Esophagus (tissue), 2 donors: ENCODE results near the gene MAP4K2. TPM values are rescaled to one million over a fixed set of nuclear protein-coding genes. Genes with fewer than 3 reads are reported as not detected.
A peak's percentile ranks its signal among the peaks of the same experiment; 100 is the strongest.

ENCODE experiments used
- H3K27ac ChIP-seq, 2 donors: one replicate each; pipeline ENCODE4 v1.5.1; 2013; ENCODE audit warnings: low read depth in 2 of 2, mild to moderate bottlenecking in 2 of 2, inconsistent platforms in 1 of 2, low read length in 1 of 2, moderate library complexity in 1 of 2
- H3K27me3 ChIP-seq, 2 donors: one replicate each; pipeline ENCODE4 v1.6.1; 2013; ENCODE audit warnings: low read length in 2 of 2, control low read depth in 1 of 2, mild to moderate bottlenecking in 1 of 2; ENCODE audit not compliant: insufficient read depth in 2 of 2, control insufficient read depth in 1 of 2
- H3K36me3 ChIP-seq, 2 donors: one replicate each; pipeline ENCODE4 v1.6.1; 2013; ENCODE audit warnings: low read length in 1 of 2; ENCODE audit not compliant: control insufficient read depth in 2 of 2, insufficient read depth in 2 of 2
- H3K4me1 ChIP-seq, 2 donors: one replicate each; pipeline ENCODE4 v1.6.1; 2013; ENCODE audit warnings: low read length in 1 of 2; ENCODE audit not compliant: control insufficient read depth in 2 of 2, insufficient read depth in 2 of 2
- H3K4me3 ChIP-seq, 2 donors: one replicate each; pipeline ENCODE4 v1.5.1; 2013; ENCODE audit warnings: low read length in 2 of 2, mild to moderate bottlenecking in 2 of 2, low read depth in 1 of 2, moderate library complexity in 1 of 2
- H3K9me3 ChIP-seq, 2 donors: one replicate each; pipeline ENCODE4 v1.6.1; 2013; ENCODE audit warnings: mild to moderate bottlenecking in 2 of 2, low read depth in 1 of 2, low read length in 1 of 2, moderate library complexity in 1 of 2; ENCODE audit not compliant: control insufficient read depth in 2 of 2, insufficient read depth in 1 of 2
- WGBS, 2 donors: extraction: QIAGEN DNeasy Blood & Tissue Kit; methylation state at CpG; one replicate each; pipeline ENCODE4 v1.1.7; 2013; 5-methylcytosine and 5-hydroxymethylcytosine counted together
- polyA plus RNA-seq, 2 donors: library from polyadenylated mRNA; stranded (reverse); fragments of 200-250 nt; gene quantifications; one replicate each; pipeline ENCODE4 v1.2.3, GENCODE V29; 2013
- donor health status: healthy with polysubstance abuse.
- donor health status: Bipolar disorder and iron deficiency.

MAP4K2 gene
- polyA plus RNA-seq, 2 donors: 4.7 to 7.5 TPM

GRCh38 chr11:64784813-64785581 lies 18.0 kb downstream of the MAP4K2 start:
- Histone ChIP-seq H3K27ac (no peak overlapping the region), H3K9me3 (no peaks in the 10 kb centered on the region), H3K4me1 (no peaks in the 10 kb centered on the region), H3K36me3 (peaks cover 0 to 4% of the 10 kb centered on the region in 2 donors), H3K4me3 (no peak overlapping the region), H3K27me3 (no peaks in the 10 kb centered on the region)
- WGBS, 2 donors: 85% methylated on average over 12 of the region's 12 CpGs

DNA sequence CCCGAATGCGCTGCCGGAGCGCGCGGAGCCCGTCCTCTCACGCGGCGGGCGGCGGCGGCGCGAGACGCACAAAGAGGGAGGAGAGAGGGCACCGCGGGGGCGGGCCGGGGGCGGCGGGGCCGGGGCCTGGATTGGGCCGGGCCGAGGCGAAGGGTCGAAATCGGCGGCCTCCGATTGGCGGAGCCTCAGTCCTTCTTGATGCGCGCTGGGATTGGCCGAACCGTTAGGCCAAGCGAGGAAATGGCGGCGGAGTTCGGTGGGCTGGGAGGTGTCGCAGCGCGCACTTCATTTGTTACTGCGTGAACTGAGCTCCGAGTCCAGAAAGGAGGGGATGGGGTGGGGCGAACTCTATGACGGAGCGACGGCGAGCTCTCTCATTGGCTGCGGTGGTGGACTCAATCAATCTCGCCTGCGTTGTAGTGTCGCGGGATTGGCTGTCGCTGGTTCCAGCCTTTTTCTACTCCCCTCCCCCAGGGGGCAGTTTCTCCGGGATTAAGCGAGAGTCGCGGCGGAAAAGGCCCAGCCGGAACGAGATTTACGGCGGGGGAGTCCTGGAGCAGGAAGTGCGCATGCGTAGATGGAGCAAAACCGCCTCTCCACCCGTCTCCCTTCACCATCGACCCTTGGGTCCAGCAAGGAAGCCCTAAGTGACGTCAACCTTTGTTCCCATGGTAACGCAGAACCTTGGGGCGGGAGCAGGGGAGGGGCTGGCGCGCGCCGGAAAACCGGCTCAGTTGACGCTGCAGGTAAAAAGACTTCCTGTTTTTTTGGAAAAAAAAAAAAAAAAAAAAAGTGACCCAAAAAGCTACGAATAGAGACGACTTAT lies 24.3 kb downstream of the MAP4K2 start, which contains the start of gene SF1:
Gene SF1, minus strand, starts transcription at position 70 of the 826 bp plus-strand sequence. CDS start 150 bp downstream, outside the sequence.
- Histone ChIP-seq H3K9me3 (no peaks in the 10 kb centered on the region), H3K36me3 (peaks cover 2 to 13% of the 10 kb centered on the region in 2 donors), H3K4me1 (no peaks in the 10 kb centered on the region), H3K4me3 (peak within 1 kb of the TSS; percentile 87 to 94), H3K27ac (peak within 1 kb of the TSS; percentile 97 to 100), H3K27me3 (no peaks in the 10 kb centered on the region)
- WGBS, 2 donors: 0 to 1% methylated on average over 77 to 80 of the region's 80 CpGs

- 0 to 1% methylated on average over 12 to 28 of the region's 28 CpGs for WGBS, 2 donors
- Histone ChIP-seq H3K27ac (peak overlapping the region; percentile 97 to 100), H3K9me3 (no peaks in the 10 kb centered on the region), H3K4me3 (peak overlapping the region; percentile 87 to 94), H3K27me3 (no peaks in the 10 kb centered on the region), H3K4me1 (no peaks in the 10 kb centered on the region), H3K36me3 (peaks cover 2 to 15% of the 10 kb centered on the region in 2 donors)
Observed at GRCh38 chr11:64778223-64778472, 24.9 kb downstream of the MAP4K2 start.

GRCh38 chr11:64777449-64778222 lies 25.4 kb downstream of the MAP4K2 start:
- H3K36me3 ChIP-seq: peaks cover 6 to 17% of the 10 kb centered on the region in 2 donors
- WGBS, 2 donors: 0% methylated on average over 51 to 98 of the region's 98 CpGs
- H3K4me3 ChIP-seq: peak overlapping the region; percentile 87 to 94
- H3K27ac ChIP-seq: peak overlapping the region; percentile 97 to 100
- H3K9me3 ChIP-seq: no peaks in the 10 kb centered on the region
- no peaks in the 10 kb centered on the region for H3K4me1 ChIP-seq
- no peaks in the 10 kb centered on the region for H3K27me3 ChIP-seq

- no peaks in the 10 kb centered on the region for H3K27me3 ChIP-seq
- no peaks in the 10 kb centered on the region for H3K9me3 ChIP-seq
- H3K4me1 ChIP-seq: no peaks in the 10 kb centered on the region
- H3K36me3 ChIP-seq: peaks cover 6 to 17% of the 10 kb centered on the region in 2 donors
- WGBS, 2 donors: 7 to 8% methylated on average over 3 of the region's 3 CpGs
- H3K4me3 ChIP-seq: peak overlapping the region; percentile 63 to 87
- H3K27ac ChIP-seq: no peak overlapping the region
Observed at GRCh38 chr11:64776875-64777274, 26.1 kb downstream of the MAP4K2 start.

DNA sequence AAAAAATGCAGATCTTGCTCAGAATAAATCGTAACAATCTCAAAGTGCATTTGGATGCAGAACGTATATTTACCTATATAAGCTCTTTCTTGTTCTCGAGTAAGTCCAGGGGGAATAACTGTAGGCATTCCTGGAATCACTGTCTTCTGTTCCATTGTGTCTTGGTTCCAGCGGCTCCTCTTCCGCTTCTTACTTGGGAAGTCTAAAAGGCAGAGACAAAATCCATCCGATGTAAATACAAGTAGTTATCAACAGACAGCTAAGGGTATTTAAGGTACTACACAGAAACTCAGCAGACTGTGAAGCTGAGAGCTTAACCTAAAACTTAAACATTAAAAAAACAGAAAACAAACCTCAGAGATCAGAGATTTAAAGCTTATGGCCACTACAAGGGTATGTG lies 26.6 kb downstream of the MAP4K2 start:
- Histone ChIP-seq H3K36me3 (peaks cover 6 to 17% of the 10 kb centered on the region in 2 donors), H3K4me1 (no peaks in the 10 kb centered on the region), H3K27me3 (no peaks in the 10 kb centered on the region), H3K4me3 (peak overlapping the region in 1 of 2 donors; percentile 87), H3K9me3 (no peaks in the 10 kb centered on the region), H3K27ac (no peak overlapping the region)
- 49 to 52% methylated on average over 6 of the region's 6 CpGs for WGBS, 2 donors

DNA sequence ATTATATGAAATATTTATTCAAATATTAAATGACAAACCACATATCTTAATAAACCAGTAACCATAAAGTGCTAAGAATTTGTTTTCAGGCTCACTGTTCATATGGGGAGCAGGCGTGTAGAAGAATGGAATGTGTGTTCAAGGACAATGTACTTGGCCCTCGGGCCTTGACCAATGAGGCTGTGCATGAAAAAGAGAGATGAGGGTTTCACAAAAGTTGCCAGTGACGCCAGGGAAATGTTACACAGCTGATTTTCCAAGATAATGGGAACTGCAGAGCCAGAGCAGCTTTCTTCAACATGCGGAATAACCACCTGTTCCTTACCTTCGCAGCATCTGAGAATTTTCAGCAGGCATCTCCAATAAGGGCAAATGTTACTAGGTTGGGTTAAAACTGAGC lies 28.9 kb downstream of the MAP4K2 start:
- Histone ChIP-seq H3K27ac (no peak overlapping the region), H3K4me1 (no peaks in the 10 kb centered on the region), H3K9me3 (no peaks in the 10 kb centered on the region), H3K4me3 (no peak overlapping the region), H3K36me3 (peaks cover 23 to 35% of the 10 kb centered on the region in 2 donors), H3K27me3 (no peaks in the 10 kb centered on the region)
- 74 to 78% methylated on average over 5 of the region's 5 CpGs for WGBS, 2 donors

GRCh38 chr11:64772303-64773018 lies 30.6 kb downstream of the MAP4K2 start:
- Histone ChIP-seq H3K27ac (peak overlapping the region in 1 of 2 donors; percentile 67), H3K4me1 (no peaks in the 10 kb centered on the region), H3K36me3 (peaks cover 35 to 51% of the 10 kb centered on the region in 2 donors), H3K4me3 (no peak overlapping the region), H3K27me3 (no peaks in the 10 kb centered on the region), H3K9me3 (no peaks in the 10 kb centered on the region)
- 53 to 57% methylated on average over 3 of the region's 3 CpGs for WGBS, 2 donors

DNA sequence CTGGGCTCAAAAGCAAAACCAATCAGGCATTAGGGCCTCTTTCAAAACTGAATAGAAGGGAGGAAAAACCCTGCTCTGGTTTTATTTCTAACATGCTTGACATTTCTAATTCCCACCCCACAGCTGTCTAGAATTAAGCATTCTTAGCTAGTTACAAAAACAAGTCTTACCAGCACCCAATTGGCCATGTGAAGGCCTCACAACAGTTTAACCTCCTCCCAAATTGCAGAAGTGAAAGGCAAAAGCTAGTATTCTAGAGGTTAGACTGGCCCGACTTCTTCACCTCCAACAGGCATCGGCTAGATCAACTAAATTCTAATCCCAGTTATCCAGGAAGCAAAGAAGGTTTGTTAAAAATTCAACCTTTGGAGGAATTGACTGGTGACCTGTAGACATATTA lies 31.2 kb downstream of the MAP4K2 start:
- no peaks in the 10 kb centered on the region for H3K27me3 ChIP-seq
- no peak overlapping the region for H3K4me3 ChIP-seq
- H3K27ac ChIP-seq: no peak overlapping the region
- no peaks in the 10 kb centered on the region for H3K9me3 ChIP-seq
- H3K4me1 ChIP-seq: no peaks in the 10 kb centered on the region
- WGBS, 2 donors: 75 to 76% methylated on average over 2 of the region's 2 CpGs
- H3K36me3 ChIP-seq: peaks cover 41 to 57% of the 10 kb centered on the region in 2 donors
